Measurements from ENCODE around the gene HMCN1.
"Not testable (repeated sequence)": the region's sequence is repeated elsewhere in the genome, so short reads cannot be mapped to it uniquely, and the experiment has no call there.

The HMCN1 gene

DNA sequence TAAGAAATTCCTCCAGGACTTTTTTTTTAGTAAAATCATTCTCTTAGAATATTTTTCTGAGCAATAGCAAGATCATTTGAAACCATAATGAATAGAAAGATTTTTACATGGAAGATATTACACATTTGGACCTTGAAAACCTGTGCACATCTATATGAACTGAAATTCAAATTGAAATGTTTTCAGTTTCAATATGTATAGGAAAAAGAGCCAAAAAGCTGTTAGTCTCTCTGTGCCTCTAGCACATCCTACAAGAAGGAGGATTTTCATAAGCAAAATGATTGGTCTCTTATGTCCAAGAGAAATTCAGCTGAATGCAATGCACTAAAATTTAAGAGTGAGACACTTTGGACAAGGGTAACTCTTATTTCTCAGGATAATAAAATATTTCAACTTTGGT, 8.2 kb downstream of the HMCN1 start:
- DNase-seq = no peak

DNA sequence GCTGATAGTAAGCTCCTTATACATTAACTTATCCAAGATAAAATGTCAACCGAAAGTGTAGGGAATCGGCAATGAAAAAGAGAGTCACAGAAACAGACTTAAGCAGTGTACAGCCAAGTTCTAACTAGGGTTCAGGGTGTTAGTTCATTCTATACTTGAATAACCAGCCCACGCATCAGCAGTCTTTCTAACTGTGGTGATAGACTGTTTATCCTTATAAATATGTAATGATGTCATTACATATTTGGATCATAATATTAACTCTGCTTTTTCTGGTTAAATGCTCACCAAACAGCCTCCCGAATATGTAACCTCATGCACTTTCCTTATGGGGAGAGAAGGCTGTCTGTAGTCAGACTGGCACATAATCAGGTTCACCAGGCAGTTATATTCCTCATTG, 11.0 kb downstream of the HMCN1 start:
- DNase-seq = no peak

DNA sequence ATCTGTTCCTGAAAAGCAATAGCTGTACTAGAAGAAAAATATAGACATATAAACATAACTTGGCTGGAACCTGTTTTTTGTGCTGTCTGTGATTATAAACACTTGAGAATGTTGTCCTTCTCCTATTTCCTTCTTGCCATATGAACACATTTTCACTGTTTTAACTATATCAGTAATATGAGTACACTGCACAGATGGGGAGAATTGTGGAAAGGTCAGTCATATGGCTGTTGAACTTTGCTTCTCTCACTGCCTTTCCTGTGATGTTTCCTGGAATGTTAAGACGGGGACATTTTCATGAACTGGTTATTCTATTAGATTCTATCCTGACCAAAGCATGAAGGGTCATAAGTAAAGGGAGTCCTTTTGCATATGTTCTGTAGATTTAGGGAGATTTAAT, 24.9 kb downstream of the HMCN1 start:
- DNase-seq = no peak

DNA sequence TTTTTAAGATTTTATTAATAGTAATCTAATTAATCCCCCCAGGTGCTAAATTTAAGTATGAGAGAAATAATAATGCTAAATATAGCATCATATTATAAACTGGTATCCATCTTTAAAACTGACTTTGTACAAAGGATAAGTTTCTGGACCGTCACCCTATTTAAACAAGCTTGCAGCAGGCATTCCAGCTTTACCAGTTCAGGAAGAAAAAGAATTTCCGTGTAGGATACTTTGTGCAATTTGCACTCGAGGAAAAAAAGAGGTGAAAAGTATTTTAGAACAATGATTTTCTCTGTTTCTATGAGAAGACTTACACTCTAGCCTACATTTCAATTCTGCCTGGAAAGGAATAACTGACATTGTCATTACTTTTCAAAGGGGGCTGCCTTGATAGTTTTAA, 27.6 kb downstream of the HMCN1 start:
- no peak for DNase-seq

DNA sequence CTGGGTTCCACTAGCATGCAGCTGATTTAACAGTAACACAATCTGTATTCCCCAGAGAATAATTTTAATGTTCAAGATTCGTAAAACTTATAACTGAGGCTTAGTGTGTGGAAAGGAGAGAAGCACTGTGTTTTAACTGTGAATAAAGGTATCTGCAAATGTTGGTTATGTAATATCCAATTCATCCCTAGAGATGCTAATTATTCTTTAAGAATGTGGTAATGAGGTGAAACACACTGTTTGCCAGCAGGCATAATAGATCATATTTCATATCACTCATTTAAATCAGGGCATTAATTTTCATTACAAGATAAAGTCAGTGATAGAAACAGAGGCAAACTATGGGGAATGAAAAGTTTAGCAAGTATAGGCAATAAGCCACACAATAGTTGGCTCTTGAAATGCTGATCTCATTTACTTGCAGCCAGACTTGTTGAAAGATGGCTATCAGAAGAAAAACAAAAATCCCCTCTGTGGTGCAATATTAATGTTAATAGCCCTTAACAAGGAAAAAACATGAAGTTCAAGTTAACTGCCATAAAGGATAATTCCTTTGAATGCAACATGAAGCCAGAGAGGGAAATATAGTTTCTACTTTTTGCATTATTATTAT, 33.4 kb downstream of the HMCN1 start:
- DNase-seq = no peak

DNA sequence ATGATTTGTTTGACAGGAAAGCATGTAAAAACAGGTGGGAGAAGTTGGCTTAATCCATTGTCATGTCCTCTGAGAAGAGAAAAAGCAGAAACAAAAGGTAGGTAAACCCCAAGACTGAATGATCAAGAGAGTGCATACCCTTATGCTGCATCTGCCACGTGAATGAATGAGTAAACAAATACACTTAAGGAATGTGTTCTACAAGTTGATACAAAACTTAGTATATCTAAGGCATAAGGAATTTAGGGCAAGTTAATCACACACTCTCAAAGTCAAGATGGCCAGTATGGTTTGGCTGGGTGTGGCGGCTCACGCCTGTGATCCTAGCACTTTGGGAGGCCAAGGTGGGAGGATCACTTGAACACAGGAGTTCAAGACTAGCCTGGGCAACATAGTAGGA, 34.2 kb downstream of the HMCN1 start:
- no peak for DNase-seq

DNA sequence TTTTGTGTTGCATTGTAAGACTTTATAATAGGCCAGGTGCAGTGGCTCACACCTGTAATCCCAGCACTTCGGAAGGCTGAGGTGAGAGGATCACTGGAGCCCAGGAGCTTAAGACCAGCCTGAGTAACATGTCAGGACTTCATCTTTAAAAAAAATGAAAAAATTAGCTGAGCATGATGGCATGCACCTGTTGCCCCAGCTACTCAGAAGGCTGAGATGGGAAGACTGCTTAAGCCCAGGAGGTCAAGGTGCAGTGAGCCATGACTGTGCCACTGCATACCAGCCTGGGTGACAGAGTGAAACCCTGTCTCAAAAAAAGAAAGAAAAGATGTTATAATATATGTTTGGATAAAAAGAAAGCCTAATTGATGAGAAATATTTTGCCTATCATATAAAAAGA, 34.9 kb downstream of the HMCN1 start:
- no peak for DNase-seq

DNA sequence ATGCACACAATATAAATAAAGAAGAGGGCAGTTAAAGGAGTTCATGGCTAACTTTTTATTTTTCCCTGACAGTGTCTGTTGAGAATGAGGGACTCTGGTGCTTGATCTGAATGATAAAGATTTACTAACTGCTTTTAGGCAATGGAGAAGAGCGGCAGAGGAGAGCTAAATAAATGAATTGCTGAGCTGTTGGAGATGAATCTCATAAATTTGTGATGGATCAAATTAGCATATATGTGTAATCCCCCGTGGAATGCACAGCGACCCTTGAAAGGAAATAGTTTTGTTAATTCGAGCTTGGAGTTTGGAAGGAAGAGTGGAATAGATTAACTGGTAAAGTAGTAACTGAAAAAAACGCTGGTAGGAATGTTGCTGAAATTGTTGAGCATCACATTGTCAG, 40.2 kb downstream of the HMCN1 start:
- DNase-seq = no peak

DNA sequence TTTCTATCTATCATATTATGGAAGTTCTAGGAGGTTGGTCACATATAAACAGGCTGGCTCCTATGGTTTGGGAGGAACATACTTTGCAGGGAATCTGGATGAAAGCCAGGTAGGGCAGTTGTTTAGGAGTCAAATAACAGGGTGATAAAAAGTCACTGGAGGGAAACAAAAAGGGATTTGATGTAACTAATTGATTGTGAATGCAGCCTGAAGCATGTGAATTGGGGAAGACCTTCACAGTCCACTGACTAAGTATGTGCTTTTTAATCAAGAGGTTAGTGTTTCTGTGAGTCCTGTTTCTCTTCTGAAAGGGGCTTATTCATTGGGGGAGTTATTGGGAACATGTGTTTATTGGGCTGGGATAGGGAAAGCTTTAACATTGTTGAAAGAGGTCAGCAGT, 41.3 kb downstream of the HMCN1 start:
- no peak for DNase-seq

DNA sequence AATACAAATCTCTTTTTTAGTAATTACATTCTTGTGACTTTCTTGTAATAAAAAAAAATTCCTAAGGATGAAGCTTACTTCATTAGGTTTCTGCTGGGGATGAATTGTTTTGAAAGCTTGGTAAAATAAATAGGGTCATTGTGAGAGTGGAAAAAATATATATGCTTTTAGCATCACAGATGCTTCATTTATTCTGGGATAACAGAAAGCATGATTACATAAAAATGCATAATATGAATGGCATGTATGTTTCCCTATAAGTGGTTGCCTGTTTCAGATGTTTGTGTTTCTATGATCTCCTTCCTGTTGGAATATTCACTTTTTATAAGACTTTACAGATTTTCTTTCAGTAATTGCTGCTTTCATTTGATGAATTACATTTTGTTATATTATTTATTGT, 42.3 kb downstream of the HMCN1 start:
- no peak for DNase-seq

DNA sequence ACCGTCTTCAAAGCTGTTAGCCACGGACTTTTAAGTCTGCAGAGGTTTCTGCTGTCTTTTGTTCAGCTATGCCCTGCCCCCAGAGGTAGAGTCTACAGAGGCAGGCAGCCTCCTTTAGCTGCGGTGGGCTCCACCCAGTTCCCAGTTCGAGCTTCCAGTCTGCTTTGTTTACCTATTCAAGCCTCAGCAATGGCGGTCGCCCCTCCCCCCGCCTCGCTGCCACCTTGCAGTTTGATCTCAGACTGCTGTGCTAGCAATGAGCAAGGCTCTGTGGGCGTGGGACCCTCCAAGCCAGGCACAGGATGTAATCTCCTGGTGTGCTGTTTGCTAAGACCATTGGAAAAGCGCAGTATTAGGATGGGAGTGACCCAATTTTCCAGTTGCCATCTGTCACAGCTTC, 49.7 kb downstream of the HMCN1 start:
- DNase-seq = not testable (repeated sequence)

DNA sequence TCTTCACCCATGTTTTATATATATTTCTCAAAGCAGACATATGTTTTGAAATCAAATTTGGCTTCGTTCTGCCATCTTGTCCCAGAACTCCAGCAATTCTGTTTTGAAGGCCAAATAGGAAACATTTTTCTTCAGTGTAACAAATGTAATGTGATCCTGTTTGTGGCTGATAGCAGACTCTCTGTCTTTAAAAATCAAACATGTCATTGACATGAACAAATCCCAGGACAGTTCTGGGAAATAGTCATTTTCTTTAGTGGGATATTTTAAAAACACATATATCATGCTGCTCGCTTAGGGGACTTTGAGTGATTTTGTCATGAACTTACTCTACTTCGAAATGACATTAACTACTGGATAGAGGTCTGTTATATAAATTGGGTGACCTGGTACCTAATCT, 51.4 kb downstream of the HMCN1 start:
- no peak for DNase-seq

DNA sequence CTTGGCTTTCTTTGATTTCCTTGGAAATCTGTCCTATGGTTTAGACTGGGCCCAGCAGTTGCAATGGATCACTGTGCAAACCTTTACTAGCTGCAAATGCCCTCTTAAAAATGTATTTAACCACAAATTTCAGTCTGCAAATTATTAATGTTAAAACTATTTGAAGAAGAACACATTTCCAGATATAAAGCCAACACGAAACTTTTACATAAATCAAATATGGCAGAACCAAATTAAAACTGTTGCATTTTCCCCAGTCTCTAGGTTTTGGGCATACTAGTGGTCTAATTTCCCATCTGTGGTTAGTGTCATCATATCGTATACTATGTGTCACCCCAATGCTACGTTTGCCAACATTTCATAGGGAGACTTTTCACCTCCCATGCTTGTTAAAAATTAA, 52.3 kb downstream of the HMCN1 start:
- no peak for DNase-seq

DNA sequence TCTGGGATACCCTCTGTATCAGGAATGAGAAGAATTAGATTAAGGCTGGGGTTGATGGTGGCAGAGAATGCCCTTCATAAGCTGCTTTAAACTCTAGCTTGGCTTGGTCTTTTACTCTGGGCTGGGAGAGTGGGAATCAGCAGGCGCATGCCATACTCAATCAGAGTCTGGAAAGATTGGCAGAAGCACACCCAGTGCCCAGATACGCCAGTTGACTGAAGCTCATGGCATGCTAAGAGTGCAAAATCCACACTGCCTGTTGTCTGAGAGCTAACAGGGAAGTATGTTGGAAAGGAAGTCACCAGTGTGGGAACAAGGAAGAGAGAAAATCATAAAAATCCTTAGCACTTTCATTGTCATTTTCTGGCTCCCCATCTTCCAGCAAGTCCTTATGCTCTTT, 53.0 kb downstream of the HMCN1 start:
- DNase-seq = no peak

DNA sequence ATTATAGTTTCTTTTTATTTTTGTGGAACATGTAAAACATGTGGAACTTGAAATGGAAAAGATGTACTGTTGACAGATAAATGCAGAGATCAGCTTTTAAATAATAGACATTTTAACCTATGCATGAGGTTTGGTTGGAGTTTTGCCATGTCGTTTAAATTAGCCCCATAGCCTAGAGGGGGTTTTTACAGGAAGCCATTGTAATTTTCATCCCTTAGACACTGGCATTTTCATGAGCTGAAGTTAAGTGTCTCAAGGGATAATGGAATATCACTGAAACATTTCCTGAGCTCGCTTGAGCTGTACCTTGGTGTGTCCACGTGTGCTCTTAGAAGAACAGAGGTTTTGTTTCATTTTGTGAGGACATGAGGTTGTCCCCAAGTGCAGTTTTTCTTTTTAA, 54.2 kb downstream of the HMCN1 start:
- DNase-seq = no peak

DNA sequence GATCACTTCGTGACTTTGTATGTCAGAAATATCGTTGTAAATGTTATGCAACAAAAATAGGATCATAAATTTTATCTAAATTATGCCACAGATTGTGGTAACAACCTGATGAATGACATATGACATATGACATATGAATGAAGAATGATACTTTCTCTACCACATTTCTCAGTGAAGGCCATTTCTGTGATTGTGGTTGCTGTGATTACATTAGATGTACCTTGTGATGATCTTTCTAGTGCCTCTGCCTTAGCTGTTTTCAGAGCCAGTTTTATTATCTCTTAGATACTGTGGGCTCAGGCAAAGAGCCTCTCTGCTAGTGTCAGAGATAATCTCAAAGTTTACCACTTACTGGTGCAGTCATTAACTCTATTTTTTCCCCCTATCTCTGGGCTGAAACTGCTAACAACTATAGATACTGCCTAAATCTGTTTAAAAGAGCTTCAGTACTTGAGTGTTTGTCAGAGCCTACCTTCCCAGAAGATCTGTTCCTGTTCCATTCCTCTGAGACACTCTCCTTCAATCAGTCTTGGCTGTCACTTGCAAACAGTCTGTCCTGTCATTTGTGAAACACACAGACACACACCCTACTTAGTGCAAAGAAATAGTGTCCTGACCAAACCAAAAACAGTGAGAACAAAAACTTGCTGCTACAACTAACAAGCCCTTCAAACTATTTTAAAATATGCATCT, 55.5 kb downstream of the HMCN1 start:
- DNase-seq = no peak

DNA sequence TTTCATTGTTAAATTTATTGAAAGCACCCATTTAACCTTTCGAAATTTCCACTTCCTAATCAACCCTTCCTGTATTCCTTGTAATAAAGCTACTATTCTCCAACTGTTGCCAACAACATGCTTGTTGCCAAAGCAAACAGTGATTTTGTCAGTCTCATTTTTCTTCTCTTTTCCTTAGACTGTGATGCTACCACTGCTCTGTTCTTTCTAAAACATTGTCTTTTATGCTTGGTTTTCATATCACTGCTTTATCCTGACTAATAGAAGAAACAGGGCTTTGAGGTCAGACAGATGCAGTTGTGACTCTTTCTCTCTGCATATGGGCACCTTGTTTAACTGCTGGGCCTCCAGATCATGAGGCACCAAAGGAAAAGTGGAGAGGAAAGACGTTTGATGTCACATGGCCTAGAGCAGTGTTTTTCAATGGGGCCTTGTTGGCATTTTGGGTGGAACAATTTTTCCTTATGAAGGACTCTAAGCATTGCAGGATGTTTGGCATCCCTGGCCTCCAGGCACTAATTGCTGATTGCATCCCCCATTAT, 56.1 kb downstream of the HMCN1 start:
- DNase-seq = no peak

DNA sequence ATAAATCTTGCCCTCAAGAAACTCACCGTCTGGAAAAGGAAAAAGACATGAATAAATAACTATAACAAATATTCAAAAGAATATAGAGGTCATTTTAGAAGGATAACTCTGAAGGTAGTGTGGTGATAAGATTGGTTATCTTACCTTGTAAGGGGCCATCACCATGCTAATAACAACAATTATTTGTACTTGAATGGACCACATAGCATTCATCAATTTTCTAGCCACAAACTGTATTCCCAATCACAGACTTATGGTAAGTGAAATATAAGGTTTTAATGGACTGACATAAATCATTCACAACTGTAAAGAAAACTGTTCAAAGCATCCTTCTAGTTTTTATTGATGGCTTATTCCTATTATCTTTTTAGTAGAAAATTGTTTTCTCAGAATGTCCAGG, 57.8 kb downstream of the HMCN1 start:
- DNase-seq = no peak

DNA sequence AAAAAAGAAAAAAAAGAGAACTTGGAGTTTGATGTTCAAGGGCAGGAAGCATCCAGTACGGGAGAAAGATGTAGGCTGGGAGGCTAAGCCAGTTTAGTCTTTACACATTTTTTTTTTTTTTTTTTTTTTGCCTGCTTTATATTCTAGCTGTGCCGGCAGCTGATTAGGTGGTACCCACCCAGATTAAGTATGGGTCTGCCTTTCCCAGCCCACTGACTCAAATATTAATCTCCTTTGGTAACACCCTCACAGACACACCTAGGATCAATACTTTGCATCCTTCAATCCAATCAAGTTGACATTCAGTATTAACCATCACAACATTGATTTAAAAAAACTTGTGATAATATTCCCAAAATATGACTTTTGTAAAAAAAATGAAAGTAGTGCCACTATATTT, 60.3 kb downstream of the HMCN1 start:
- not testable (repeated sequence) for DNase-seq

DNA sequence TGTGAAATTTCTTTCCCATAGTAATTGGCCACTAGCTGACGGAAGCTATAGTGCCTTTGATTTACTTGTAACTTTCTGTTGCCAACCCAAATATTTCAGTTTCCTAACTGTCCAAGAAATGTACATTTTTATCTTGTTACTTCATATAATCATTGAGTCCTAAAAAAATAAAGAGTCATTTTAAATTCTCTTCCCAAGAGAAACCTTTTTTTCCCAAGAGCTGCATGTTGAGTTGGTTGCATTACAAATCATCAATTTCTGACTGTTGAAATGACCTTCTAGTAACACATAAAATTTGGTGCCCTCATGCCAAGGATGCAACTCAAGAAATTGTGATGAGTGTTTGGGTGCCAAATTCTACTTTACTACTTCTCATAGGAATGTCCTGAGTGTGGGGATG, 61.0 kb downstream of the HMCN1 start:
- no peak for DNase-seq

DNA sequence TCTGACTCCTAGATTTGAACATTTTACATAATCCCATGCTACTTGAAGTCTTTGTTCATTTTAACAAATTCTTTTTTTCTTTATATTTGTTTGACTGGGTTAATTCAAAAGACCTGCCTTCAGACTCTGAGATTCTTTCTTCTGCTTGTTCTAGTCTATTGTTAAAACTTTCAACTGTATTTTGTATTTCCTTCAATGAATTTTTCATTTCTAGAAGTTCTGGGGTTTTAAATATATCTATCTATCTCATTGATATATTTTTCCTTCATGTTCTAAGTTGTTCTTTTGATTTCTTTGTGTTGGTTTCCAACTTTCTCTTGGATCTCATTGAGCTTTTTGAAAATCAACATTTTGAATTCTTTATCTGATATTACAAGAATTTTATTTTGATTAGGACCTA, 64.3 kb downstream of the HMCN1 start:
- DNase-seq = no peak

DNA sequence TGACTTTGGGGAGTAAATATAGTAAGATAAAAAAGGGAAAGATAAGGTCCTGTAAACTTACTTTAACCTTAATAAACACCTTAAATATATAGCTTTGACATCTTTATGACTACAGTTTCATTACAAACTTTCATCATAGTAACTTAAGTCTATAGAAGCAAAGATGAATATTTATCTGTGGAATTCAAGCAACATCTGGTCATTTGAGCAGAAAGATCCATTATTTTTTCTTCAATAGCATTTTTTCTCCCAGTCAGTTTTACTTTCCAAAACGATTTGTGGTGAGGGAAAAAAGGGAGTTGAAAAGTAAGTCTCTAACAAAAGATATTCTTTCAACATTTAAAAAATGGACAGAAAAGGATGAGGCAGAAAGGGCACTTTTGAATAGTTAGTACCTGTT, 69.0 kb downstream of the HMCN1 start:
- no peak for DNase-seq

DNA sequence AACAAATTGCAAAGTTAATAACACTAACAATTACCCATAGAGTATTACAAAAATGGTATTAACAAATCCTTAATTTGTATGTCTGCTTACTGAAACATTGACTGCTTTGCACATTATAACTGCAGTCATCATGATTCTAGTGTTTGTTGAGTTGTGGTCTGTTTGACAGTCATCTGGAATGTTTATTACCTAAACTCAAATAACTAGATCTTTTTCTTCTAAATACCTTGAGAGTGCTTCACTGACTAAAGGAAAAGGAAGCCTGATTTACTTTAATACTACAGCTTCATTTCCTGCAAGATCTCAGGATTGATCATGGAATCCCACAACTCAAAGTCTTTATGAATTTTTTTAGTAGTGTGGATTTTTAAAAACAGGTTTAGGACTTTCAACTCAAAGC, 70.0 kb downstream of the HMCN1 start:
- DNase-seq = no peak

DNA sequence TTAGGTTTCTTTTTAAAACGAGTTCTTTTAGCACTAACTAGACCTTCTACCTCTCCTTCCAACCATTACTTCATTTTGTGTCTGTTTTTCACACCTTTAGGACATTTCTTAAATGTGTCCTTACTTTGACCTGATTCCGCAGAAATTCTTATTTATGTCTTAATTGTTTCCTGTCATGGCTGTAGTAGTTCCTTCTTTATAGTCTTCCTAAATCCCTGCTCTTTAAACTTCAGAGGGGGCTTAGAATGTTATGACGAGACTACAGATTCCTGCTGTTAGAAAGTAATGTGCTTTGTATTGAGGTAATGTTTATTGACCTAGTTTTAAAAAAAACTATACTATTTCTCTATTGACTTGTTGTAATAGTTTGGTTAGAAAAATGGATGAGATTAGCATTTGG, 70.4 kb downstream of the HMCN1 start:
- DNase-seq = no peak

DNA sequence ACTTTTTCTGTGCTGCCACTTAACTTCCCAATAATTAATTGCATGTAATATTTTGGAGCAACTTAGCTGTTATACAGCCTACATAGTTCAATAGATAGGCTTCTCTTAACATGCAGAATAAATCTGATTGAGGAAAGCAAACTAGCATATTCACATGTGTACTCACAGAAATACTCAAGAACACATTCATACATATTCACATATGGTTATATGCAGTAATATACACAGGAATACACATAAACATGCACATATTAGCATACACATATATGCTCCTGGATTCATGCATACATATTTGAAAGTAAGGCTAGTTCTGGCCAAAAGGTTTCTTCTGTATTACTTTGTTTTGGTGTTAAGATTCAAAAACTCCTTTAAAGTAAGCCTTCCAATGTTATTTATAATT, 73.1 kb downstream of the HMCN1 start:
- DNase-seq = no peak

Measured in SHP77 treated with DMSO at 0.1 percent for 48 hours (cell line).